Body of pancreas (tissue), 4 donors: Measurements from ENCODE around the gene SLC8A2. TPM values are rescaled to one million over a fixed set of nuclear protein-coding genes. Genes with fewer than 3 reads are reported as not detected.
A peak's percentile ranks its signal among the peaks of the same experiment; 100 is the strongest.

ENCODE experiments used
- ATAC-seq: fragments of 150-250 bp; one replicate; pipeline ENCODE4 v1.9.1; 2016
- DNase-seq, 4 donors: peaks; one replicate each; pipeline ENCODE4 v3.0.0-alpha.2; 2019
- H3K27ac ChIP-seq, 4 donors: fragments of 200-600 bp; sonication (generic); 1 replicate in 3 of 4; 2 replicates in 1 of 4; pipeline versions ENCODE4 v1.5.1 to v1.6.1; 2016 to 2019; ENCODE audit warnings: mild to moderate bottlenecking in 1 of 4, mixed read lengths in 1 of 4, moderate library complexity in 1 of 4
- H3K27me3 ChIP-seq, 2 donors: fragments of 200-600 bp; sonication (generic); one replicate each; pipeline ENCODE4 v1.6.0; 2016; ENCODE audit warnings: mild to moderate bottlenecking in 1 of 2
- H3K36me3 ChIP-seq, 2 donors: fragments of 200-600 bp; sonication (generic); replicated peaks in 1 of 2; 2 replicates each; pipeline ENCODE4 v1.5.1; 2016; ENCODE audit warnings: low read depth in 2 of 2; ENCODE audit not compliant: insufficient read depth in 1 of 2
- H3K4me1 ChIP-seq: fragments of 200-600 bp; sonication (generic); one replicate; pipeline ENCODE4 v1.6.0; 2016
- H3K4me3 ChIP-seq, 2 donors: fragments of 200-600 bp; sonication (generic); 1 replicate in 1 of 2; 2 replicates in 1 of 2; pipeline ENCODE4 v1.5.1; 2016 to 2019
- H3K9me3 ChIP-seq, 3 donors: fragments of 200-600 bp; sonication (generic); 1 replicate in 2 of 3; 2 replicates in 1 of 3; pipeline ENCODE4 v1.5.1; 2016
- CTCF ChIP-seq, 7 experiments: fragments of 450-650 bp in 4 of 7; fragments of 200-600 bp in 3 of 7; sonication (generic) in 3 of 7; IDR thresholded peaks; one replicate each; pipeline ENCODE4 v1.5.1; 2016 to 2019; ENCODE audit warnings: antibody characterized with exemption in 7 of 7
- POLR2A ChIP-seq, 3 donors: fragments of 450-650 bp; IDR thresholded peaks; one replicate each; pipeline ENCODE4 v1.6.1; 2016; ENCODE audit warnings: antibody characterized with exemption in 3 of 3, mild to moderate bottlenecking in 2 of 3
- WGBS, 2 donors: methylation state at CpG; one replicate each; pipeline ENCODE4 v1.1.5; 2017; 5-methylcytosine and 5-hydroxymethylcytosine counted together
- intact Hi-C: fragments of 100-400 bp; cut with DNase I; formaldehyde crosslinking; loops from one replicate; pipeline ENCODE4 v1.15.1; 2023
- total RNA-seq, 2 donors: library from RNA; depleted of rRNA; stranded (reverse); fragments of >200 nt; gene quantifications; one replicate each; pipeline ENCODE4 v1.1.0, GENCODE V29; 2016

Gene SLC8A2
- total RNA-seq, 2 donors from 2014 or later: 8.0 to 31.6 TPM

- intact Hi-C loops: no loop called here
- H3K4me3 ChIP-seq: no peak overlapping the region
- H3K9me3 ChIP-seq: no peaks in the 10 kb centered on the region
- DNase-seq: no peak
- no peak for TF ChIP-seq POLR2A (IDR thresholded peaks at IDR 0.05)
- no peak for ATAC-seq
- no peaks in the 10 kb centered on the region for H3K27me3 ChIP-seq
- H3K4me1 ChIP-seq: peaks cover 14% of the 10 kb centered on the region
- H3K27ac ChIP-seq: no peak overlapping the region
- 76% methylated on average over 8 to 9 of the region's 9 CpGs for WGBS, 2 donors
- no peaks in the 10 kb centered on the region for H3K36me3 ChIP-seq
Observed at GRCh38 chr19:47475465-47475864, 3.8 kb upstream of the SLC8A2 start.

- TF ChIP-seq CTCF (IDR thresholded peaks at IDR 0.05): no peak
- no peak for TF ChIP-seq POLR2A (IDR thresholded peaks at IDR 0.05)
- peaks cover 22% of the 10 kb centered on the region for H3K4me1 ChIP-seq
- ATAC-seq: no peak
- intact Hi-C loops: no loop called here
- no peaks in the 10 kb centered on the region for H3K27me3 ChIP-seq
- no peaks in the 10 kb centered on the region for H3K36me3 ChIP-seq
- no peak for DNase-seq
- H3K4me3 ChIP-seq: no peak overlapping the region
- H3K9me3 ChIP-seq: no peaks in the 10 kb centered on the region
- 79 to 84% methylated on average over 3 to 8 of the region's 10 CpGs for WGBS, 2 donors
- no peak overlapping the region for H3K27ac ChIP-seq
Observed at GRCh38 chr19:47473336-47473735, 1.6 kb upstream of the SLC8A2 start.

- no peak for DNase-seq
- H3K27ac ChIP-seq: no peak overlapping the region
Observed at GRCh38 chr19:47471381-47471732, 336 bp downstream of the SLC8A2 start.

GRCh38 chr19:47470447-47471195 lies 1.1 kb downstream of the SLC8A2 start:
- TF ChIP-seq POLR2A (IDR thresholded peaks at IDR 0.05) (no peak), CTCF (IDR thresholded peaks at IDR 0.05) (no peak)
- Histone ChIP-seq H3K27me3 (no peaks in the 10 kb centered on the region), H3K36me3 (no peaks in the 10 kb centered on the region), H3K4me3 (no peak overlapping the region), H3K27ac (no peak overlapping the region), H3K9me3 (no peaks in the 10 kb centered on the region), H3K4me1 (peaks cover 22% of the 10 kb centered on the region)
- intact Hi-C loops: no loop called here
- 23 to 24% methylated on average over 13 of the region's 13 CpGs for WGBS, 2 donors
- no peak for ATAC-seq
- no peak for DNase-seq

More at GRCh38 chr19:47471381-47471732, 336 bp downstream of the SLC8A2 start:
- Histone ChIP-seq H3K27me3 (no peaks in the 10 kb centered on the region), H3K4me3 (peak overlapping the region in 1 of 2 donors; percentile 33), H3K4me1 (peaks cover 22% of the 10 kb centered on the region), H3K36me3 (no peaks in the 10 kb centered on the region), H3K9me3 (no peaks in the 10 kb centered on the region)
- ATAC-seq: peak; percentile 26
- no peak for TF ChIP-seq POLR2A (IDR thresholded peaks at IDR 0.05)
- no peak for TF ChIP-seq CTCF (IDR thresholded peaks at IDR 0.05)
- intact Hi-C loops: no loop called here
- WGBS, 2 donors: 1 to 5% methylated on average over 4 to 16 of the region's 16 CpGs

GRCh38 chr19:47469719-47470118 lies 2.0 kb downstream of the SLC8A2 start:
- peaks cover 22% of the 10 kb centered on the region for H3K4me1 ChIP-seq
- H3K27me3 ChIP-seq: no peaks in the 10 kb centered on the region
- H3K9me3 ChIP-seq: no peaks in the 10 kb centered on the region
- no peak overlapping the region for H3K4me3 ChIP-seq
- WGBS, 2 donors: 20% methylated on average over 12 of the region's 12 CpGs; no CpG with 5 or more reads in 1 of the 2 donors
- intact Hi-C loops: no loop called here
- ATAC-seq (no peak), DNase-seq (no peak)
- no peak overlapping the region for H3K27ac ChIP-seq
- TF ChIP-seq CTCF (IDR thresholded peaks at IDR 0.05) (no peak), POLR2A (IDR thresholded peaks at IDR 0.05) (no peak)
- no peaks in the 10 kb centered on the region for H3K36me3 ChIP-seq
